ENCODE results near the gene PCNX2. TPM values are rescaled to one million over a fixed set of nuclear protein-coding genes. Genes with fewer than 3 reads are reported as not detected.
"Not testable (repeated sequence)": the region's sequence is repeated elsewhere in the genome, so short reads cannot be mapped to it uniquely, and the experiment has no call there.

The PCNX2 gene
- total RNA-seq, 8 experiments from 2014 or later = 3.6 to 40.8 (median 27.9) TPM

DNA sequence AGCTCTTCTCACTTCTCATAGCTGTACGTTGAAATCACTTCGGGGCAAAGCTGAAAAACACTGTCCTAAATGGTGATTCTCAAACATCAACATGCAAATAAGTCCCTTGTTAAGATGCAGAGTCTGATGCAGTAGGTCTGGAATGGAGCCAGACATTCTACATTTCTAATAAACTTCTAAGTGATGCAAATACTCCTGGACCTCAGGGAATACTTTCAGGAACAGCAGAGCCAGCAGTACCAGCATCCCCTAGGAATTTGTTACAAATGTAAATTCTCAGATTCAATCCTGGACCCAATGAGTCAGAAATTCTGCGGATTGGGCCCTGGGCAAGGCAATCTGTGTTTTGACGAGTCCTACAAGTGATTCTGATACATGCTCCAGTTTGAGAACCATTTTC, 152.3 kb downstream of the PCNX2 start:
- Histone ChIP-seq H3K4me1 (replicated peaks in 1 of 2) (peaks cover 5 to 6% of the 10 kb centered on the region in 2 donors), H3K4me3 (no peak overlapping the region), H3K27ac (no peak overlapping the region)
- ATAC-seq (replicated peaks in 6 of 8) = peak in 6 of 8 experiments; percentile 65 to 92 (median 80)
- 32 to 85% (median 48%) methylated on average over 2 to 4 of the region's 4 CpGs; no CpG with 5 or more reads in 1 of the 10 experiments for WGBS, 10 experiments
- in situ Hi-C loops (cut with MboI; ENCODE audit: low pct_unique_long_range_greater_than_20kb in 2 of 9, low sequenced_read_pairs in 9 of 9, unreplicated experiment in 9 of 9) = no loop called here

DNA sequence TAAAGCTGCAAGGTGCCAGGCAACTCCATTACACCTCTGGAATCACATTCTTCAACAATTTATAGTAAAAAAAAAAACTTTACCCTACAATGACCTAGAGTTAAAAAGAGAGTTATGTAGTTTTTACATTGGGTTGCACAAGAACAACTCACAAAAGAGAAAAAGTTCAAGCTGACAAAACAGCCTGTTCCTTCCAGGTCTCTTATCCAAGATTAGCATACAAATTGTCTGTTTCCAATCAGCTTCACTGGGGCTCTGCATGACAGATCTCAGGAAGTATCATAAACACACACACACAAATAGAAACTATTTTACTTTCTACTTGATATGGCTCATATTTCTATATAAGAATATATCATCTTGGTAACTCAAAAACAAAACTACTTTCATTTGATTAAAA, 154.6 kb downstream of the PCNX2 start:
- Histone ChIP-seq H3K4me1 (replicated peaks in 1 of 2) (peaks cover 6% of the 10 kb centered on the region in 2 donors), H3K27ac (no peak overlapping the region), H3K4me3 (no peak overlapping the region)
- no peak for ATAC-seq (replicated peaks in 6 of 8)
- in situ Hi-C loops (cut with MboI; ENCODE audit: low pct_unique_long_range_greater_than_20kb in 2 of 9, low sequenced_read_pairs in 9 of 9, unreplicated experiment in 9 of 9) = no loop called here

DNA sequence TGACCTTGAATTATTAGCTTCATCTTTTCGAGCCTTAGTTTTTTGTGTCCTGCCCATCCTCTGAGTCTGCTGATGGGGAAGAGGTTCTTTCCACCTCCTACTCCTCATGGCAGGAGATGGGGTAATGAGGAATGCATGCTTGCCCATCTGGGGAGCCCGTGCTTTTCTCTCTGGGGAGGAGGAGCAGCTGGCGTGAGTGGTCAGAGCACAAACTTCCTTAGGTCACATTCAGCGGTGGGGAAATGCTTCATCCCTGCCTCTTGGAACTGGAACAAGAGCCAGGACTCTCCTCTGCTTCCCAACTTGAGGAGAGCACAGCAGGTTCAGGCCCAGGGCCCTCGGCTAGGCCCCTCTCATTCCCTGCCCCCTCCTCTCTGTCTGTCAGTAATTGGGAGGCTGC, 155.0 kb downstream of the PCNX2 start:
- in situ Hi-C loops (cut with MboI; ENCODE audit: low pct_unique_long_range_greater_than_20kb in 2 of 9, low sequenced_read_pairs in 9 of 9, unreplicated experiment in 9 of 9) = no loop called here
- H3K4me3 ChIP-seq = no peak overlapping the region
- H3K4me1 ChIP-seq (replicated peaks in 1 of 2) = peaks cover 6% of the 10 kb centered on the region in 2 donors
- WGBS, 10 experiments = 35 to 100% (median 63%) methylated on average over 1 to 5 of the region's 5 CpGs; no CpG with 5 or more reads in 4 of the 10 experiments
- no peak overlapping the region for H3K27ac ChIP-seq
- no peak for ATAC-seq (replicated peaks in 6 of 8)

GRCh38 chr1:233138788-233139585, 156.5 kb downstream of the PCNX2 start:
- in situ Hi-C loops (cut with MboI; ENCODE audit: low pct_unique_long_range_greater_than_20kb in 2 of 9, low sequenced_read_pairs in 9 of 9, unreplicated experiment in 9 of 9) = no loop called here
- H3K4me3 ChIP-seq = no peak overlapping the region
- peak in 4 of 8 experiments; percentile 18 to 86 (median 22) for ATAC-seq (replicated peaks in 6 of 8)
- H3K4me1 ChIP-seq (replicated peaks in 1 of 2) = peaks cover 6 to 11% of the 10 kb centered on the region in 2 donors
- no peak overlapping the region for H3K27ac ChIP-seq
- 55 to 96% (median 85%) methylated on average over 2 to 4 of the region's 4 CpGs; no CpG with 5 or more reads in 2 of the 10 experiments for WGBS, 10 experiments

DNA sequence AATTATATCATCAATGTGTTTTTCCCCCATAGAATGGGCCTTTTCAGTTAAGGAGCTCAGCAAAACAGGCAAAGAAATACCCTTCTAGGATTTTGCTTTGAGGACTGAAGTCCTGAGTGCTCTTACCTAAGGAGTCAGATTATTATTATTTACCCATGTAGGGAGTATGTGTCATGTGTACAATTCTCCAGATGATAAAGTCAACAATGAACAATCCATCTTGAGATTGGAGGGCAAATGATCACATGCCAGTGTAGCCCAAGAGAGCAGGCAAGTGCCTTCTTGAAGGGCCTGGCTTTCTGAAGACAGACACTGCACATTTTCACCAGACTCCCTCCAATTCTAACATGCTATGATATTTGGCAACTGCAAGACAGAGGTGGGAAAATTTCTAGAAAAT, 159.7 kb downstream of the PCNX2 start:
- ATAC-seq (replicated peaks in 6 of 8) = no peak
- Histone ChIP-seq H3K4me3 (no peak overlapping the region), H3K27ac (no peak overlapping the region), H3K4me1 (replicated peaks in 1 of 2) (peaks cover 2 to 11% of the 10 kb centered on the region in 2 donors)
- in situ Hi-C loops (cut with MboI; ENCODE audit: low pct_unique_long_range_greater_than_20kb in 2 of 9, low sequenced_read_pairs in 9 of 9, unreplicated experiment in 9 of 9) = no loop called here

DNA sequence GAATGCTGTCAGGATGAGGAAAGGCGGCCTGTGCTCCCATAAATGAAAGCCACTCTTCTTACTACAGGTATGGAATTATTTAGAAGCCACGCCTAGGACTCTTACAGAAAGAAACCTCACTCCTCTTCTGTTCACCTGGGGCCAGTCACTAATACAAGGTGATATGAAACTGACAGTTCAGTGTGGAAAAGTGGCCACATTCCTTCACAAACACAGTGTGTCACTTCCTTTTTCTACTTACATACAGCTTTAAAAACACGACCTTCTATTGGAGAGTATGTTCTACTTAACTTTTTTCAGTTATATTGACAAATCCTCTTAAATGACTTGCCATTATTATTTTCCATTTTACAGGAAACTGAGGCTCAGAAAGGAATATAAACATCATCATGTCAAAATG, 163.1 kb downstream of the PCNX2 start:
- Histone ChIP-seq H3K4me1 (replicated peaks in 1 of 2) (peaks cover 0 to 5% of the 10 kb centered on the region in 2 donors), H3K4me3 (no peak overlapping the region), H3K27ac (no peak overlapping the region)
- in situ Hi-C loops (cut with MboI; ENCODE audit: low pct_unique_long_range_greater_than_20kb in 2 of 9, low sequenced_read_pairs in 9 of 9, unreplicated experiment in 9 of 9) = no loop called here
- no peak for ATAC-seq (replicated peaks in 6 of 8)
- 20 to 100% (median 83%) methylated on average over 1 to 3 of the region's 3 CpGs; no CpG with 5 or more reads in 1 of the 10 experiments for WGBS, 10 experiments

DNA sequence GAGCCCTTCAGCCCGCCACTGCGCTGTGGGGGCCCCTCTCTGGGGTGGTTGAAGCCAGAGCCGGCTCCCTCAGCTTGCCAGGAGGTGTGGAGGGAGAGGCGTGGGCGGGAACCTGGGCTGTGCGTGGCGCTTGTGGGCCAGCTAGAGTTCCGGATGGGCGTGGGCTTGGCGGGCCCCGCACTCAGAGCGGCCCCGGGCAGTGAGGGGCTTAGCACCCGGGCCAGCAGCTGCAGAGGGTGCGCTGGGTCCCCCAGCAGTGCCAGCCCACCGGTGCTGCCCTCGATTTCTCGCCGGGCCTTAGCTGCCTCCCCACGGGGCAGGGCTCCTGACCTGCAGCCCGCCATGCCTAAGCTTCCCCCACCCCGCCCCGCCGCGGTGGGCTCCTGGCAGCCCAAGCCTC, 166.5 kb downstream of the PCNX2 start:
- WGBS, 10 experiments = 80 to 100% (median 100%) methylated on average over 1 to 2 of the region's 25 CpGs; no CpG with 5 or more reads in 7 of the 10 experiments
- ATAC-seq (replicated peaks in 6 of 8); H3K27ac ChIP-seq; in situ Hi-C loops (cut with MboI; ENCODE audit: low pct_unique_long_range_greater_than_20kb in 2 of 9, low sequenced_read_pairs in 9 of 9, unreplicated experiment in 9 of 9); H3K4me1 ChIP-seq (replicated peaks in 1 of 2); H3K4me3 ChIP-seq: not testable (repeated sequence)

GRCh38 chr1:233127157-233127556, 168.4 kb downstream of the PCNX2 start:
- Histone ChIP-seq H3K4me1 (replicated peaks in 1 of 2) (no peaks in the 10 kb centered on the region), H3K27ac (no peak overlapping the region), H3K4me3 (no peak overlapping the region)
- no peak for ATAC-seq (replicated peaks in 6 of 8)
- in situ Hi-C loops (cut with MboI; ENCODE audit: low pct_unique_long_range_greater_than_20kb in 2 of 9, low sequenced_read_pairs in 9 of 9, unreplicated experiment in 9 of 9) = no loop called here
- 66 to 100% (median 87%) methylated on average over 2 to 7 of the region's 7 CpGs for WGBS, 10 experiments

GRCh38 chr1:233122779-233123178, 172.7 kb downstream of the PCNX2 start:
- no peak for ATAC-seq (replicated peaks in 6 of 8)
- WGBS, 10 experiments = 86 to 100% (median 98%) methylated on average over 1 to 2 of the region's 2 CpGs; no CpG with 5 or more reads in 2 of the 10 experiments
- Histone ChIP-seq H3K4me3 (no peak overlapping the region), H3K4me1 (replicated peaks in 1 of 2) (no peaks in the 10 kb centered on the region), H3K27ac (no peak overlapping the region)
- in situ Hi-C loops (cut with MboI; ENCODE audit: low pct_unique_long_range_greater_than_20kb in 2 of 9, low sequenced_read_pairs in 9 of 9, unreplicated experiment in 9 of 9) = no loop called here

GRCh38 chr1:233121947-233122559, 173.5 kb downstream of the PCNX2 start:
- ATAC-seq (replicated peaks in 6 of 8) = no peak
- no peak overlapping the region for H3K27ac ChIP-seq
- no peak overlapping the region for H3K4me3 ChIP-seq
- WGBS, 10 experiments = 57 to 100% (median 92%) methylated on average over 1 of the region's 1 CpG; no CpG with 5 or more reads in 1 of the 10 experiments
- H3K4me1 ChIP-seq (replicated peaks in 1 of 2) = no peaks in the 10 kb centered on the region
- in situ Hi-C loops (cut with MboI; ENCODE audit: low pct_unique_long_range_greater_than_20kb in 2 of 9, low sequenced_read_pairs in 9 of 9, unreplicated experiment in 9 of 9) = no loop called here

GRCh38 chr1:233114860-233115259, 180.7 kb downstream of the PCNX2 start:
- 87 to 100% (median 95%) methylated on average over 1 to 5 of the region's 5 CpGs; no CpG with 5 or more reads in 2 of the 10 experiments for WGBS, 10 experiments
- ATAC-seq (replicated peaks in 6 of 8) = no peak
- in situ Hi-C loops (cut with MboI; ENCODE audit: low pct_unique_long_range_greater_than_20kb in 2 of 9, low sequenced_read_pairs in 9 of 9, unreplicated experiment in 9 of 9) = no loop called here
- peaks cover 28% of the 10 kb centered on the region in 2 donors for H3K4me1 ChIP-seq (replicated peaks in 1 of 2)
- H3K4me3 ChIP-seq = no peak overlapping the region
- H3K27ac ChIP-seq = no peak overlapping the region

DNA sequence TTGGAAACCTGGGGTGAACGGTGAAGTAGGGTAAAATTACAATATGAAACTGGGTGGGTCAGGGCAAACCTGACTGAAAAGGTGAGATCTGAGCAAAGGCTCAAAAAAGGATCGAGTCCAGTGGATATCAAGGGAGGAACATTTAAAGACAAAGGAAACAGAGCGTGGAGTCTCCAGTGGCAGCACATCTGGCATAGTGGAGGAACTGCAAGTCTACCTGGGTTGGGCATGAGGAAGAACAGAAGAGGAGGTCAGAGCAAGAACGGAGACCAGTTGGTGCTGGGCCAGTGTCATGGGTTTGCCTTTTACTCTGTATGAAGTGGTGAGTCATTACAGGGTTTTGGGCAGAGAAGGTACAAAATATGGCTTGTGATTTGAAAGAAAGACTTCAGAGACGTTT, 181.4 kb downstream of the PCNX2 start:
- ATAC-seq (replicated peaks in 6 of 8) = no peak

DNA sequence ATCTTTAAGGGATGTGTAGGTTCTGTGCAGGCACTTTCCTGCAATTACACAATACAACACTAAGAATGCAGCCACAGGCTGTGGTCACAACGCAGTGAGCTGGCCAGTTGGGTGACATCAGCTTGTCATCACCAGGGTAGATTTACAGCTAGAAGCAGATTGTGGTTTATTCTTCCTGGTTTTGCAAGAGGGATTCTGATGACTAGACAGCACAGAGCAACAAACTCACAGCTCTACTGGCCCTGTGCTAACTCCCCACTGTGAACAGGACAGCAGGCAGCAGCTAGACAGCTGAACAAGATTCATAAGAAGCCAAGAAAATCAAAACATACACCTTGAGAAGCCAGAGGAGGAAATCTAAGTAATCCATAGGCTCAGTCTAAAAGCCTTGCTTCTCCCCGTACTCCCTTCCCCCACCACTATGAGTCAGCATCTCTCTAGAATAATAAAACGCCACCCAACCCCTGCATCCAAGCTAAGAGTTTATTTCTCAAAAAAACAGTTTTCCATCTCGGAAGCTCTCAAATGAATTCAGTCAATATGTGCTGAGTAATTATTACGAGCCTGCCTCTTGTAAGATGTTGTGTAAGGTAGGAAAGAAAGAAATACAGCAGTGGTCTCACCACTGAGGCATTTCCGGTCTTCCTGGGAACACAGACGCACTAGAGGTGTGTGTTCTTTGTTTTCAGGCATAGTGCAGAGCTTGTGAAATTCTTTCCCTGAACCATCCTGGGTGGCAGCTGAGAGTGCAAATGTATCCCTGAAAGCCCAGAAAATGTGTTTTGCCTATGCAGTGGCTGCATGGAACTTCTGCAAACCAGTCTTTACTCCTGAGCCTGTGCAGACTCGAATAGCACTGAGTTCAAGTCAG, 182.3 kb downstream of the PCNX2 start:
- peaks cover 40 to 44% of the 10 kb centered on the region in 2 donors for H3K4me1 ChIP-seq (replicated peaks in 1 of 2)
- H3K4me3 ChIP-seq = peak overlapping the region in 3 of 5 donors; percentile 8 to 15 (median 11)
- ATAC-seq (replicated peaks in 6 of 8) = peak; percentile 86 to 95 (median 91)
- in situ Hi-C loops (cut with MboI; ENCODE audit: low pct_unique_long_range_greater_than_20kb in 2 of 9, low sequenced_read_pairs in 9 of 9, unreplicated experiment in 9 of 9) = no loop called here
- peak overlapping the region; percentile 89 to 90 for H3K27ac ChIP-seq
- 0 to 38% (median 10%) methylated on average over 2 to 7 of the region's 8 CpGs; no CpG with 5 or more reads in 2 of the 10 experiments for WGBS, 10 experiments

More for the DNA sequence above, 181.4 kb downstream of the PCNX2 start:
- Histone ChIP-seq H3K27ac (peak overlapping the region; percentile 89 to 90), H3K4me3 (no peak overlapping the region), H3K4me1 (replicated peaks in 1 of 2) (peaks cover 31 to 35% of the 10 kb centered on the region in 2 donors)
- in situ Hi-C loops (cut with MboI; ENCODE audit: low pct_unique_long_range_greater_than_20kb in 2 of 9, low sequenced_read_pairs in 9 of 9, unreplicated experiment in 9 of 9) = no loop called here
- 58 to 100% (median 84%) methylated on average over 1 to 5 of the region's 5 CpGs for WGBS, 10 experiments

Data from motor neuron (in vitro differentiated cells).